Upper lobe of right lung (tissue), 1 donor: ENCODE results near the gene KLHDC10. TPM values are rescaled to one million over a fixed set of nuclear protein-coding genes. Genes with fewer than 3 reads are reported as not detected.
"Not testable (repeated sequence)": the region's sequence is repeated elsewhere in the genome, so short reads cannot be mapped to it uniquely, and the experiment has no call there.

Experiments
- ATAC-seq: fragments of 200-7000 bp; cut with Tn5 transposase; one replicate; pipeline ENCODE4 v1.9.1; 2020; ENCODE audit warnings: mild to moderate bottlenecking, moderate library complexity
- DNase-seq: peaks from one replicate; pipeline ENCODE4 v3.0.0-alpha.2; 2020
- H3K27ac ChIP-seq: fragments of 200-600 bp; one replicate; pipeline ENCODE4 v1.8.0; 2022
- H3K27me3 ChIP-seq: fragments of 200-600 bp; one replicate; pipeline ENCODE4 v1.8.0; 2022; ENCODE audit warnings: mild to moderate bottlenecking
- H3K36me3 ChIP-seq: fragments of 200-600 bp; one replicate; pipeline ENCODE4 v1.8.0; 2022
- H3K4me1 ChIP-seq: fragments of 200-600 bp; one replicate; pipeline ENCODE4 v1.8.0; 2022
- H3K4me3 ChIP-seq: fragments of 200-600 bp; one replicate; pipeline ENCODE4 v1.8.0; 2022; ENCODE audit warnings: mild to moderate bottlenecking
- H3K9me3 ChIP-seq: fragments of 200-600 bp; one replicate; pipeline ENCODE4 v1.8.0; 2022
- intact Hi-C: fragments of 100-400 bp; cut with DNase I; formaldehyde crosslinking; loops from one replicate; pipeline ENCODE4 v1.11.0; 2022
- total RNA-seq: library from RNA; stranded (reverse); fragmentation: NEBNext Ultra II Directional; extraction: Animal tissue kit (Norgen Biotek cat#: 25700); gene quantifications from one replicate; pipeline ENCODE4 v1.2.1, GENCODE V29; 2021
- TF ChIP-seq, protein P1 (sequence below): fragments of 200-600 bp; IDR thresholded peaks from one replicate; pipeline ENCODE4 v1.8.0; 2022; ENCODE audit warnings: antibody characterized with exemption
- donor health status: DM: no; HTN: yes; CAD: no; lungs with severe emphysema.

KLHDC10 gene
- total RNA-seq, 1 donor from 2014 or later: 32.0 TPM

GRCh38 chr7:130032698-130033097 is 37.6 kb upstream of the KLHDC10 start:
- DNase-seq (no peak), ATAC-seq (no peak)
- intact Hi-C loops: no loop called here
- no peak overlapping the region for H3K4me3 ChIP-seq
- TF ChIP-seq, protein P1, sequence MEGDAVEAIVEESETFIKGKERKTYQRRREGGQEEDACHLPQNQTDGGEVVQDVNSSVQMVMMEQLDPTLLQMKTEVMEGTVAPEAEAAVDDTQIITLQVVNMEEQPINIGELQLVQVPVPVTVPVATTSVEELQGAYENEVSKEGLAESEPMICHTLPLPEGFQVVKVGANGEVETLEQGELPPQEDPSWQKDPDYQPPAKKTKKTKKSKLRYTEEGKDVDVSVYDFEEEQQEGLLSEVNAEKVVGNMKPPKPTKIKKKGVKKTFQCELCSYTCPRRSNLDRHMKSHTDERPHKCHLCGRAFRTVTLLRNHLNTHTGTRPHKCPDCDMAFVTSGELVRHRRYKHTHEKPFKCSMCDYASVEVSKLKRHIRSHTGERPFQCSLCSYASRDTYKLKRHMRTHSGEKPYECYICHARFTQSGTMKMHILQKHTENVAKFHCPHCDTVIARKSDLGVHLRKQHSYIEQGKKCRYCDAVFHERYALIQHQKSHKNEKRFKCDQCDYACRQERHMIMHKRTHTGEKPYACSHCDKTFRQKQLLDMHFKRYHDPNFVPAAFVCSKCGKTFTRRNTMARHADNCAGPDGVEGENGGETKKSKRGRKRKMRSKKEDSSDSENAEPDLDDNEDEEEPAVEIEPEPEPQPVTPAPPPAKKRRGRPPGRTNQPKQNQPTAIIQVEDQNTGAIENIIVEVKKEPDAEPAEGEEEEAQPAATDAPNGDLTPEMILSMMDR: no peak
- H3K9me3 ChIP-seq: no peaks in the 10 kb centered on the region
- no peak overlapping the region for H3K27ac ChIP-seq
- H3K27me3 ChIP-seq: no peaks in the 10 kb centered on the region
- no peaks in the 10 kb centered on the region for H3K4me1 ChIP-seq
- H3K36me3 ChIP-seq: peaks cover 65% of the 10 kb centered on the region

DNA sequence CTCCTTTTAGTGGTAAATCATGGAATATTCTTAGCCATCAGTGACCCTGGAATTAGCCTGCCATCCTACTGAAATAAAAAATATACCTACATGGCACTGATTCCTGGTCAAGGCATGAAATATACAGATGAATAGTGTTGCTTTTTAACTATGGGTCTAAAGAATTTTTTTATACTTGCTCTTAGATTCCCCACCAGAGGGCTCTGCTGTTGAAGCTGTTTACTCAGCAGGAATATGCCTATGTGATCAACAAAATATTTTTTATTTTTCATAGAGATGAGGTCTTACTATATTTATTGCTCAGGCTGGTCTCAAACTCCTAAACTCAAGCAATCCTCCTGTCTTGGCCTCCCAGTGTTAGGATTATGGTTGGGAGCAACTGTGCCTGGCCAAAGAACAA is 32.6 kb upstream of the KLHDC10 start:
- no peak overlapping the region for H3K27ac ChIP-seq
- H3K36me3 ChIP-seq: peaks cover 65% of the 10 kb centered on the region
- no peaks in the 10 kb centered on the region for H3K9me3 ChIP-seq
- H3K4me1 ChIP-seq: no peaks in the 10 kb centered on the region
- no peak overlapping the region for H3K4me3 ChIP-seq
- DNase-seq (no peak), ATAC-seq (no peak)
- no peaks in the 10 kb centered on the region for H3K27me3 ChIP-seq
- TF ChIP-seq, protein P1: no peak
- intact Hi-C loops: no loop called here

- no peaks in the 10 kb centered on the region for H3K4me1 ChIP-seq
- H3K27me3 ChIP-seq: no peaks in the 10 kb centered on the region
- no peak overlapping the region for H3K4me3 ChIP-seq
- TF ChIP-seq, protein P1: no peak
- intact Hi-C loops: no loop called here
- DNase-seq (no peak), ATAC-seq (no peak)
- no peak overlapping the region for H3K27ac ChIP-seq
- no peaks in the 10 kb centered on the region for H3K9me3 ChIP-seq
- H3K36me3 ChIP-seq: peaks cover 75% of the 10 kb centered on the region
These were observed 29.8 kb upstream of the KLHDC10 start for GRCh38 chr7:130040576-130040975.

- peaks cover 10% of the 10 kb centered on the region for H3K4me1 ChIP-seq
- H3K36me3 ChIP-seq: peaks cover 26% of the 10 kb centered on the region
- ATAC-seq (no peak), DNase-seq (no peak)
- no peak overlapping the region for H3K4me3 ChIP-seq
- H3K27ac ChIP-seq: no peak overlapping the region
- intact Hi-C loops: no loop called here
- TF ChIP-seq, protein P1: no peak
- no peaks in the 10 kb centered on the region for H3K9me3 ChIP-seq
- no peaks in the 10 kb centered on the region for H3K27me3 ChIP-seq
These were observed 22.5 kb upstream of the KLHDC10 start for GRCh38 chr7:130047831-130048230.

GRCh38 chr7:130048906-130049305 is 21.4 kb upstream of the KLHDC10 start:
- Histone ChIP-seq H3K4me1 (peaks cover 10% of the 10 kb centered on the region), H3K36me3 (peaks cover 15% of the 10 kb centered on the region), H3K4me3 (no peak overlapping the region), H3K27ac (no peak overlapping the region), H3K27me3 (no peaks in the 10 kb centered on the region), H3K9me3 (no peaks in the 10 kb centered on the region)
- TF ChIP-seq, protein P1: no peak
- no peak for ATAC-seq
- intact Hi-C loops: no loop called here
- no peak for DNase-seq

- H3K4me3 ChIP-seq, H3K36me3 ChIP-seq, H3K4me1 ChIP-seq, H3K27ac ChIP-seq, DNase-seq, ATAC-seq, H3K9me3 ChIP-seq, H3K27me3 ChIP-seq, intact Hi-C loops: not testable (repeated sequence)
These were observed 18.1 kb upstream of the KLHDC10 start for GRCh38 chr7:130052250-130052649.

DNA sequence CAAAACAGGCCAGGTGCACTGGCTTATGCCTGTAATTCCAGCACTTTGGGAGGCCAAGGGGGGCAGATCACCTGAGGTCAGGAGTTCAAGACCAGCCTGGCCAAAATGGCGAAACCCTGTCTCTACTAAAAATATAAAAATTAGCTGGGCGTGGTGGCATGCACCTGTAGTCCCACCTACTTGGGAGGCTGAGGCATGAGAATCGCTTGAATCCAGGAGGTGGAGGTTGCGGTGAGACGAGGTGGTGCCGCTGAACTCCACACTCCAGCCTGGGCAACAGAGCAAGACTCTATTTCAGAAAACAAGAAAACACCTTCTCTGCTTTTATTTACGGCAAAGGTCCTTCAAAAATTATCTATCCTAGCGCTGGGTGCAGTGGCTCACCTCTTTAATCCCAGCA is 15.1 kb upstream of the KLHDC10 start:
- ATAC-seq, H3K27ac ChIP-seq, H3K9me3 ChIP-seq, H3K27me3 ChIP-seq, DNase-seq, H3K36me3 ChIP-seq, H3K4me1 ChIP-seq, H3K4me3 ChIP-seq, intact Hi-C loops: not testable (repeated sequence)
